IPS-20b (cell line): ENCODE measurements around the gene MAP2K5.

Experiments used
- H3K27ac ChIP-seq: one replicate; pipeline ENCODE4 v1.5.1; 2013; ENCODE audit warnings: low read length
- H3K27me3 ChIP-seq: 2 replicates; pipeline ENCODE4 v1.6.1; 2013; ENCODE audit warnings: mild to moderate bottlenecking, low read length, inconsistent platforms; ENCODE audit not compliant: insufficient read depth
- H3K36me3 ChIP-seq: 2 replicates; pipeline ENCODE4 v1.6.1; 2013; ENCODE audit warnings: low read depth, mild to moderate bottlenecking, inconsistent platforms, low read length, moderate library complexity; ENCODE audit not compliant: insufficient read depth
- H3K4me1 ChIP-seq: 2 replicates; pipeline ENCODE4 v1.6.1; 2013; ENCODE audit warnings: mild to moderate bottlenecking, control low read depth, inconsistent platforms, low read length, moderate library complexity; ENCODE audit not compliant: insufficient read depth
- H3K4me3 ChIP-seq: 2 replicates; pipeline ENCODE4 v1.5.1; 2013; ENCODE audit warnings: mild to moderate bottlenecking, low read length, inconsistent platforms
- H3K9ac ChIP-seq: 2 replicates; pipeline ENCODE4 v1.6.1; 2013; ENCODE audit warnings: low read depth, mild to moderate bottlenecking, inconsistent platforms, low read length, moderate library complexity
- H3K9me3 ChIP-seq: 2 replicates; pipeline ENCODE4 v1.6.1; 2013; ENCODE audit warnings: mild to moderate bottlenecking, low read depth, low read length, inconsistent platforms; ENCODE audit not compliant: insufficient read depth

The MAP2K5 gene

DNA sequence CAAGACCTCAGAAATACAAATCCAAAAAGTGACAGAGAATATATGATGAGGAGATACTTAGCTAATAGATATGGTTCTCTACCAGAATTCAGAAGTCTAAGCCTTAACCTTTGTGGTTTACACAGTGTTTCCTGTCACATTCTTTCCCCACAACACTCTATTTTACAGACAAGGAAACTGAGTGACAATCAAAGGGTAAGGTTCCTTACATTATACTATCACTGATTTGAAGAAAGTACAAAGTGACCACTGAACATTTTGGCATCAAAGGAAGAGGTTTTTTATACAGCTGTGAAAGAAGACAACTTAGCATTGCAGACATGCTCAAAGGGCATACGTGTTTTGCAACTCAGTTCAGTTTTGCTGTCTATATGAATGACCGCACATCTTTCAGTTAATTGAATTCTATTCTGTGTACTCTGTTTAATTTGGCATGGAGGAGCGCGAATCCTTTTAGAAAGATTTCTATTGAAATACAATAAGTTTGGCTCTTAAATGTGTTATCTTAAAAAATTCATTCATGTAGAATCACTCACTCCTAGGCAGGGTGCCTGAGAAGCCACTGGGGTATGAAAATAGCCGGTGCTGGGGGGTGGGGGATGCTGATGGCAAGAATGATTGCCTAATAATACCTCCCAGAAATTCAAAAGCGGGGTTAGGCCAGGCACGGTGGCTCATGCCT is 216.3 kb downstream of the MAP2K5 start:
- no peaks in the 10 kb centered on the region for H3K36me3 ChIP-seq
- H3K4me3 ChIP-seq = no peak overlapping the region
- H3K9me3 ChIP-seq = no peaks in the 10 kb centered on the region
- H3K9ac ChIP-seq = no peak overlapping the region
- no peak overlapping the region for H3K27ac ChIP-seq
- no peaks in the 10 kb centered on the region for H3K4me1 ChIP-seq
- H3K27me3 ChIP-seq = no peaks in the 10 kb centered on the region

GRCh38 chr15:67760901-67761300 is 218.4 kb downstream of the MAP2K5 start:
- Histone ChIP-seq H3K4me1 (no peaks in the 10 kb centered on the region; the same call in 1 of the 2 replicates), H3K9me3 (no peaks in the 10 kb centered on the region), H3K9ac (no peak overlapping the region), H3K4me3 (no peak overlapping the region), H3K27ac (no peak overlapping the region), H3K36me3 (no peaks in the 10 kb centered on the region), H3K27me3 (no peaks in the 10 kb centered on the region)

- H3K27ac ChIP-seq = no peak overlapping the region
These were observed 218.8 kb downstream of the MAP2K5 start for GRCh38 chr15:67761343-67761742.

GRCh38 chr15:67762610-67763368 is 220.3 kb downstream of the MAP2K5 start:
- Histone ChIP-seq H3K27ac (no peak overlapping the region), H3K4me1 (peaks cover 7% of the 10 kb centered on the region), H3K27me3 (no peaks in the 10 kb centered on the region), H3K9ac (no peak overlapping the region), H3K9me3 (no peaks in the 10 kb centered on the region), H3K36me3 (no peaks in the 10 kb centered on the region), H3K4me3 (no peak overlapping the region)

More at GRCh38 chr15:67761343-67761742, 218.8 kb downstream of the MAP2K5 start:
- Histone ChIP-seq H3K4me1 (no peaks in the 10 kb centered on the region; the same call in 1 of the 2 replicates), H3K36me3 (no peaks in the 10 kb centered on the region), H3K9ac (no peak overlapping the region), H3K4me3 (no peak overlapping the region), H3K9me3 (no peaks in the 10 kb centered on the region), H3K27me3 (no peaks in the 10 kb centered on the region)

- no peaks in the 10 kb centered on the region for H3K27me3 ChIP-seq
- H3K4me3 ChIP-seq = no peak overlapping the region
- no peaks in the 10 kb centered on the region for H3K9me3 ChIP-seq
- H3K4me1 ChIP-seq = peaks cover 14% of the 10 kb centered on the region
- H3K36me3 ChIP-seq = no peaks in the 10 kb centered on the region
- no peak overlapping the region for H3K9ac ChIP-seq
- no peak overlapping the region for H3K27ac ChIP-seq
These were observed 223.2 kb downstream of the MAP2K5 start for GRCh38 chr15:67765701-67766100.

GRCh38 chr15:67766968-67767367 is 224.5 kb downstream of the MAP2K5 start:
- Histone ChIP-seq H3K27ac (no peak overlapping the region), H3K36me3 (no peaks in the 10 kb centered on the region), H3K9ac (no peak overlapping the region), H3K27me3 (no peaks in the 10 kb centered on the region), H3K4me1 (peaks cover 18% of the 10 kb centered on the region), H3K9me3 (no peaks in the 10 kb centered on the region), H3K4me3 (no peak overlapping the region)

DNA sequence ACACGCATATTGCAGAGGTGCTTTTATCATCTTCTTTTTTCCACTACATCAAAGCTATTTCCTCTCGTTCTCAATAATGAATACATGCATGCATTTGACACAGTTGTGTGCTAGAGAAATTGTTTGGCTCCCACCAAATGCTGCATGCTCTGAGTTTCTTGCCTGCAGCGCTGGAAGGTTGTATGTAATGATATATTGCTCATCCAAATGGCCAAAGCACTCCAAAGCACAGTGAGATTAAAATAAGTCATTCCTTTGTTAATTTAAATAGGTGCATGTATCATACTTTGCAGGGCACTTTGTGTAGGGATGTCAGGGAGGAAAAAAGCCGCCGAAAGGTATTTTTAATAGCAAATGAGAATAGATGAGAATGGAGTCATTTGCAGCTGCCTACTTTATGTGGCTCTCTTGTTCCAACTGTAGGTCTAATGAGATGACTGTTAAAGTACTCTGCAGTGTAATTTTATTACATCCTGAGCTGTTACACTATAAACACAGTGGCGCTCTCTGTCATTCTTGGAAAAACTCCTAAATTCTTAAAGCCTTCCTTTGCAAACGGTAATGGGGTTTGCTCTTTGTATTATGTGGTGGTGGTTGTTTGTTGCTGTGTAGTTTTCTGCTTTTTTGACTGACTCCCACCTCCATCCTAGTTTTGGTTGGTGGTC is 225.9 kb downstream of the MAP2K5 start:
- no peaks in the 10 kb centered on the region for H3K9me3 ChIP-seq
- no peaks in the 10 kb centered on the region for H3K36me3 ChIP-seq
- H3K4me3 ChIP-seq = no peak overlapping the region
- peaks cover 23% of the 10 kb centered on the region for H3K4me1 ChIP-seq
- no peaks in the 10 kb centered on the region for H3K27me3 ChIP-seq
- no peak overlapping the region for H3K27ac ChIP-seq
- no peak overlapping the region for H3K9ac ChIP-seq

GRCh38 chr15:67769497-67770357 is 227.2 kb downstream of the MAP2K5 start:
- Histone ChIP-seq H3K9me3 (no peaks in the 10 kb centered on the region), H3K27me3 (no peaks in the 10 kb centered on the region), H3K36me3 (no peaks in the 10 kb centered on the region), H3K27ac (no peak overlapping the region), H3K4me3 (no peak overlapping the region), H3K4me1 (peaks cover 25% of the 10 kb centered on the region), H3K9ac (no peak overlapping the region)

- no peaks in the 10 kb centered on the region for H3K27me3 ChIP-seq
- H3K9me3 ChIP-seq = no peaks in the 10 kb centered on the region
- no peak overlapping the region for H3K9ac ChIP-seq
- H3K4me1 ChIP-seq = peaks cover 25% of the 10 kb centered on the region
- H3K4me3 ChIP-seq = no peak overlapping the region
- H3K36me3 ChIP-seq = no peaks in the 10 kb centered on the region
- no peak overlapping the region for H3K27ac ChIP-seq
These were observed 227.8 kb downstream of the MAP2K5 start for GRCh38 chr15:67770358-67770628.

GRCh38 chr15:67771189-67771800 is 228.8 kb downstream of the MAP2K5 start:
- Histone ChIP-seq H3K4me1 (peaks cover 25% of the 10 kb centered on the region), H3K36me3 (no peaks in the 10 kb centered on the region), H3K27ac (no peak overlapping the region), H3K4me3 (no peak overlapping the region), H3K27me3 (no peaks in the 10 kb centered on the region), H3K9ac (no peak overlapping the region), H3K9me3 (no peaks in the 10 kb centered on the region)

GRCh38 chr15:67774626-67775025 is 232.1 kb downstream of the MAP2K5 start:
- peaks cover 16% of the 10 kb centered on the region for H3K4me1 ChIP-seq
- no peaks in the 10 kb centered on the region for H3K36me3 ChIP-seq
- no peaks in the 10 kb centered on the region for H3K27me3 ChIP-seq
- no peak overlapping the region for H3K27ac ChIP-seq
- no peak overlapping the region for H3K9ac ChIP-seq
- H3K9me3 ChIP-seq = no peaks in the 10 kb centered on the region
- H3K4me3 ChIP-seq = no peak overlapping the region
